PFSK-1 (cell line): ENCODE data around the gene FOXO3.

ENCODE experiments used
- SIN3A ChIP-seq: IDR thresholded peaks from 2 replicates; pipeline ENCODE4 v1.6.1; 2012; ENCODE audit warnings: mild to moderate bottlenecking, low read length, moderate library complexity, borderline replicate concordance; ENCODE audit not compliant: insufficient read depth
- TAF1 ChIP-seq: IDR thresholded peaks from 2 replicates; pipeline ENCODE4 v1.6.1; 2012; ENCODE audit warnings: low read length, control low read depth, borderline replicate concordance; ENCODE audit not compliant: insufficient read depth

- TF ChIP-seq TAF1 (no peak), SIN3A (no peak)
Measured at GRCh38 chr6:108627692-108628550, 67.2 kb downstream of the FOXO3 start.
